Skeletal muscle tissue (tissue), 4 donors: ENCODE data around the gene JPH3. TPM values are rescaled to one million over a fixed set of nuclear protein-coding genes. Genes with fewer than 3 reads are reported as not detected.

ENCODE experiments used
- H3K27ac ChIP-seq: one replicate; pipeline ENCODE4 v1.7.0; 2013; ENCODE audit warnings: mild to moderate bottlenecking, low read depth, low read length, inconsistent platforms
- H3K27me3 ChIP-seq, 3 donors: one replicate each; pipeline ENCODE4 v1.7.0; 2013; ENCODE audit warnings: low read length in 3 of 3; ENCODE audit not compliant: control insufficient read depth in 3 of 3, insufficient read depth in 3 of 3
- H3K36me3 ChIP-seq, 3 donors: one replicate each; pipeline ENCODE4 v1.7.0; 2013; ENCODE audit warnings: low read length in 3 of 3; ENCODE audit not compliant: control insufficient read depth in 3 of 3, insufficient read depth in 3 of 3
- H3K4me1 ChIP-seq, 3 donors: one replicate each; pipeline ENCODE4 v1.7.0; 2013; ENCODE audit warnings: low read length in 3 of 3, mild to moderate bottlenecking in 3 of 3; ENCODE audit not compliant: control insufficient read depth in 3 of 3, insufficient read depth in 3 of 3
- H3K4me3 ChIP-seq, 3 donors: one replicate each; pipeline ENCODE4 v1.7.0; 2013; ENCODE audit warnings: low read length in 3 of 3
- H3K9ac ChIP-seq, 3 donors: one replicate each; pipeline ENCODE4 v1.7.0; 2013; ENCODE audit warnings: low read length in 3 of 3, mild to moderate bottlenecking in 3 of 3, moderate library complexity in 2 of 3, low read depth in 1 of 3
- H3K9me3 ChIP-seq, 3 donors: one replicate each; pipeline ENCODE4 v1.7.0; 2013; ENCODE audit warnings: low read length in 3 of 3; ENCODE audit not compliant: control insufficient read depth in 3 of 3
- total RNA-seq: library from RNA; depleted of rRNA; stranded (reverse); fragments of >200 nt; gene quantifications from one replicate; pipeline ENCODE4 v1.2.3, GENCODE V29; 2014
- donor health status: Osteomylitis.

Gene JPH3
- not detected for total RNA-seq

GRCh38 chr16:87602001-87602775 lies at the start of gene JPH3:
Gene JPH3 (plus strand): TSS chr16:87602508. CDS start chr16:87603147, 639 bp downstream.
- Histone ChIP-seq H3K9me3 (peaks cover 0 to 6% (median 0%) of the 10 kb centered on the region in 3 donors), H3K36me3 (no peaks in the 10 kb centered on the region), H3K4me1 (peaks cover 0 to 3% (median 3%) of the 10 kb centered on the region in 3 donors), H3K27me3 (peaks cover 71 to 88% (median 82%) of the 10 kb centered on the region in 3 donors), H3K4me3 (no peak within 1 kb of the TSS), H3K27ac (no peak within 1 kb of the TSS), H3K9ac (no peak within 1 kb of the TSS)

- H3K27ac ChIP-seq: no peak overlapping the region
- peaks cover 0 to 10% (median 5%) of the 10 kb centered on the region in 3 donors for H3K4me1 ChIP-seq
- peaks cover 19 to 31% (median 27%) of the 10 kb centered on the region in 3 donors for H3K27me3 ChIP-seq
- H3K36me3 ChIP-seq: no peaks in the 10 kb centered on the region
- H3K9ac ChIP-seq: no peak overlapping the region
- no peak overlapping the region for H3K4me3 ChIP-seq
- H3K9me3 ChIP-seq: no peaks in the 10 kb centered on the region
Measured at GRCh38 chr16:87552772-87553573, 49.3 kb upstream of the JPH3 start.

- no peak overlapping the region for H3K27ac ChIP-seq
- H3K4me3 ChIP-seq: no peak overlapping the region
- no peaks in the 10 kb centered on the region for H3K36me3 ChIP-seq
- H3K9me3 ChIP-seq: no peaks in the 10 kb centered on the region
- H3K9ac ChIP-seq: no peak overlapping the region
- peaks cover 13 to 32% (median 23%) of the 10 kb centered on the region in 3 donors for H3K27me3 ChIP-seq
- H3K4me1 ChIP-seq: peaks cover 0 to 8% (median 5%) of the 10 kb centered on the region in 3 donors
Measured at GRCh38 chr16:87554754-87555427, 47.4 kb upstream of the JPH3 start.

GRCh38 chr16:87555647-87556046 lies 46.7 kb upstream of the JPH3 start:
- no peak overlapping the region for H3K9ac ChIP-seq
- peaks cover 0 to 5% (median 5%) of the 10 kb centered on the region in 3 donors for H3K4me1 ChIP-seq
- H3K9me3 ChIP-seq: no peaks in the 10 kb centered on the region
- H3K27ac ChIP-seq: no peak overlapping the region
- no peaks in the 10 kb centered on the region for H3K36me3 ChIP-seq
- no peak overlapping the region for H3K4me3 ChIP-seq
- H3K27me3 ChIP-seq: peaks cover 11 to 28% (median 18%) of the 10 kb centered on the region in 3 donors

GRCh38 chr16:87556941-87557459 lies 45.3 kb upstream of the JPH3 start:
- H3K36me3 ChIP-seq: no peaks in the 10 kb centered on the region
- peaks cover 0 to 9% (median 5%) of the 10 kb centered on the region in 3 donors for H3K4me1 ChIP-seq
- H3K27me3 ChIP-seq: peaks cover 7 to 28% (median 16%) of the 10 kb centered on the region in 3 donors
- H3K9me3 ChIP-seq: no peaks in the 10 kb centered on the region
- no peak overlapping the region for H3K4me3 ChIP-seq
- peak overlapping the region in 1 of 3 donors; percentile 40 for H3K9ac ChIP-seq
- peak overlapping the region; percentile 62 for H3K27ac ChIP-seq

- Histone ChIP-seq H3K9ac (no peak overlapping the region), H3K36me3 (no peaks in the 10 kb centered on the region), H3K27me3 (peaks cover 7 to 25% (median 9%) of the 10 kb centered on the region in 3 donors), H3K4me1 (peaks cover 0 to 9% (median 5%) of the 10 kb centered on the region in 3 donors), H3K9me3 (no peaks in the 10 kb centered on the region), H3K27ac (no peak overlapping the region), H3K4me3 (no peak overlapping the region)
Measured at GRCh38 chr16:87558682-87559081, 43.6 kb upstream of the JPH3 start.

GRCh38 chr16:87559945-87560344 lies 42.4 kb upstream of the JPH3 start:
- Histone ChIP-seq H3K9me3 (no peaks in the 10 kb centered on the region), H3K4me3 (no peak overlapping the region), H3K36me3 (no peaks in the 10 kb centered on the region), H3K27me3 (peaks cover 3 to 21% (median 9%) of the 10 kb centered on the region in 3 donors), H3K9ac (no peak overlapping the region), H3K27ac (no peak overlapping the region), H3K4me1 (peaks cover 0 to 9% (median 5%) of the 10 kb centered on the region in 3 donors)

GRCh38 chr16:87560428-87561199 lies 41.7 kb upstream of the JPH3 start:
- peaks cover 3 to 19% (median 9%) of the 10 kb centered on the region in 3 donors for H3K27me3 ChIP-seq
- peaks cover 0 to 9% (median 5%) of the 10 kb centered on the region in 3 donors for H3K4me1 ChIP-seq
- H3K4me3 ChIP-seq: no peak overlapping the region
- H3K9me3 ChIP-seq: no peaks in the 10 kb centered on the region
- H3K27ac ChIP-seq: no peak overlapping the region
- no peaks in the 10 kb centered on the region for H3K36me3 ChIP-seq
- H3K9ac ChIP-seq: no peak overlapping the region
